Measurements from ENCODE around the gene ZNF397.
"Not testable (repeated sequence)": the region's sequence is repeated elsewhere in the genome, so short reads cannot be mapped to it uniquely, and the experiment has no call there.

Gene ZNF397
- total RNA-seq = 16.2 to 55.0 reads per million in 2 donors

DNA sequence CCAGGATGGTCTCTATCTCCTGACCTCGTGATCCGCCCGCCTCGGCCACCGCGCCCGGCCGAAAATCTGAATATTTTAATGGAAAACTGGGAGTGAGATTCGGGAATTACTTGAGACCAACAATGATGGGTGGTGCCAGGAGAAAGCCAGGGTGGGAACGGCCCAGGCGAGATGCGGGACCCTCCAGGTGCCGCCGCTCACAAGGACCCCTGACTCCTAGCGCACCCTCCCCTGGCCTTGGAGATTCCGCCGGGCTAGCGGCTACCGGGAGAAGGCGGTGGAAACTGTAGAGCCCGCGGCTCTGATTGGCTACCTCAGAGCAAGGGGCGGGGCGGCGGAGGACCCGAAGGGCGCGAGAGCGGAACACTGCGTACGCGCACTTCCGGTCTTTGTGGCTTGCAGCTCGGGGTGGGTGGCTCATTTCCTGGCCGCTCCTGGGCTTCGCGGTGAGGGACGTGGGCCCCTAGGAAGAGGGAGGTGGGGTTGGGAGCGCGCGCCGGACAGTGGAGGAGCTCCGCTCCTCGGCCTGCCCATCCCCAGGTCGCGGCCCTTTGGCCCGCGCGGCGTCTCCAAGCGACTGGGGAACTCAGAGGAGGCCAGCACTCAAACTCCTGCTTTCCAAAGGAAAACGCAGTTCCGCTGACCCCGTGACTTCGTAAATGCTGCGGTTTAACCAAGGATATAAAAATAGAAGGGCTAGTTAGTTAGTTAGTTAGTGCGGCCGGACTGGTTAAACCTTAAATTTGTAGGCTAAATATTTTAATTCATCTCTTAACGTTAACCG is at the start of gene ZNF397:
TSS of gene ZNF397 (plus strand) at position 371 of the 784 bp plus-strand sequence. CDS start 1,437 bp downstream, outside the sequence.
- peak; percentile 94 for DNase-seq

DNA sequence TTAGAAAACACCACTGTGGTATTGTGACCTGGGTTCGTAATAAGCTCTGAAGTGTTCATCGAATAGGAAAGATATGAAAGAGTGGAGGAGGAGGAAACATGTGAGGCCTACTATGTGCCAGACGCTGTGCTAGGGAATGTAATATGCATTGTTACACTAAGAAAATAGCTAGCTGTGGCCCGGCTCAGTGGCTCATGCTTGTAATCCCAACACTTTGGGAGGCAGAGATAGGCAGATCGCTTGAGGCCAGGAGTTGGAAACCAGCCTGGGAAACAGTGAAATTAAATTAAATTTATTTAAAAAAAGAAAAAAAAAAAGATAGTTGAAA is 49.2 kb upstream of the ZNF397 start:
- DNase-seq = no peak

- no peak for DNase-seq
Observed at GRCh38 chr18:35192415-35192814, 48.4 kb upstream of the ZNF397 start.

DNA sequence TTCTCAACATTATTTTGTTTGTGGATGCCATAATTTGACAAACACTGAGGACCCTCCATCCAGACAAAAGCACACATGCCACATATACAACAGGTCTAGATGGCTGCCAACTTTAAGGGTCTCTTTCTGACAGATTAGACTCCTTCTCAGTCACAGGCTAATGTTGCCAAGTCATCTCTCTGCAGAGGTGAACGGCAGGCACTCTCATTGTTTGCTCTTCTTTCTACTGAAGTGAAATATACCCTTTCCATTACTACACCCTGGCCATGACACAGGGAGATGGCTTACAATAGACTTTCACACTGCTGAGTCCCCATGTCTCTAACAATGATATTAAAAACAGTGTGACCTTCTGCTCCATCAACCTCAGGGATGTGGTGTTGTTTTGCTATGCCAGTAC is 47.5 kb upstream of the ZNF397 start:
- DNase-seq = no peak

GRCh38 chr18:35197296-35197695 is 43.5 kb upstream of the ZNF397 start:
- no peak for DNase-seq

GRCh38 chr18:35201256-35201931 is 39.4 kb upstream of the ZNF397 start:
- DNase-seq = no peak

GRCh38 chr18:35203067-35203466 is 37.8 kb upstream of the ZNF397 start:
- no peak for DNase-seq

DNA sequence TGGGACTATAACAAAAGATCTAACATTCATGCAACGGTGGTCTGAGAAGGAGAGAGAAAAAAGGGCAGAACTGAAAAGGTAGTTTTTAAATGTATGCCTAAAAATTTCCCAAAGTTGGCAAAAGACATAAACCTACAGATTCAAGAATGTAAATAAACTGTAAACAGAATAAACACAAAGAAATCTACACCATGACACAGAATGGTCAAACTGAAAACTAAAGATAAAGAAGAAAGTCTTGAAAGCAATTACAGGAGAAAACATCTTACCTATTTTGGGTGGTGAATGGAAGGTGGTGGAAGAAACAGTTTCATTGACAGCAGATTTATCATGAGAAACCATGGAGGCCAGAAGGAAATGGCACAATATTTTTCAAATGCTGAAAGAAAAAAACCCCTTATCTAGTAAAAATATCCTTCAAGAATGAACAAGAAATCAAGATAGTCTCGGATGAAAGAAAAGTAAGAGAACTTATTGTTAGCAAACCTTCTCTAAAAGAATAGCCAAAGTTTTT is 35.6 kb upstream of the ZNF397 start:
- no peak for DNase-seq

DNA sequence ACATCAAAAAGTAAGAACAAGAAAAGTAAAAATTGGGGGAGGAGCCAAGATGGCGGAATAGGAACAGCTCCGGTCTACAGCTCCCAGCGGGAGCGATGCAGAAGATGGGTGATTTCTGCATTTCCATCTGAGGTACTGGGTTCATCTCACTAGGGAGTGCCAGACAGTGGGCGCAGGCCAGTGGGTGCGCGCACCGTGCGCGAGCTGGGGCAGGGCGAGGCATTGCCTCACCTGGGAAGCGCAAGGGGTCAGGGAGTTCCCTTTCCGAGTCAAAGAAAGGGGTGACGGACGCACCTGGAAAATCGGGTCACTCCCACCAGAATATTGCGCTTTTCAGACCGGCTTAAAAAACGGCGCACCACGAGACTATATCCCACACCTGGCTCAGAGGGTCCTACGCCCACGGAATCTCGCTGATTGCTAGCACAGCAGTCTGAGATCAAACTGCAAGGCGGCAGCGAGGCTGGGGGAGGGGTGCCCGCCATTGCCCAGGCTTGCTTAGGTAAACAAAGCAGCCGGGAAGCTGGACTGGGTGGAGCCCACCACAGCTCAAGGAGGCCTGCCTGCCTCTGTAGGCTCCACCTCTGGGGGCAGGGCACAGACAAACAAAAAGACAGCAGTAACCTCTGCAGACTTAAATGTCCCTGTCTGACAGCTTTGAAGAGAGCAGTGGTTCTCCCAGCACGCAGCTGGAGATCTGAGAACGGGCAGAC is 34.9 kb upstream of the ZNF397 start:
- not testable (repeated sequence) for DNase-seq

DNA sequence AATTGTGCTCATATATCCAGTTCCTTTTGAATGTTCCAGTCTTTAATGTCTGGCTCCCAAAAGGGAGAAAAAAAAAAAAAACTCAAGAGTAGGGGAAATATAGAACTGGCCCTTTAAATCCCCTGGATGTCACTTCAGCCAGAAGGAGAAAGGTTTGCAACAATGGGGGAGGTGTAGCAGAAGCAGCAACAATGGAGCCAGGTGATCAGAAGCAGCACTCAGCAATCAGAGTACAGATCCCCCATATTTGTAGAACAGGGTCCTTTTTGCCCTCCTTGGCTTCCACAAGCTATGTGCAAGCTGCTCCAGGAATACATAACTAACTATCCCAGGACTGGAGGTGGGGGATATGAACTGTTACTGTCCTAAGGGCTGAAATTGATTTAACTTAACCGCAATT is 25.8 kb upstream of the ZNF397 start:
- DNase-seq = no peak

- DNase-seq = not testable (repeated sequence)
Observed at GRCh38 chr18:35216611-35217010, 24.2 kb upstream of the ZNF397 start.

DNA sequence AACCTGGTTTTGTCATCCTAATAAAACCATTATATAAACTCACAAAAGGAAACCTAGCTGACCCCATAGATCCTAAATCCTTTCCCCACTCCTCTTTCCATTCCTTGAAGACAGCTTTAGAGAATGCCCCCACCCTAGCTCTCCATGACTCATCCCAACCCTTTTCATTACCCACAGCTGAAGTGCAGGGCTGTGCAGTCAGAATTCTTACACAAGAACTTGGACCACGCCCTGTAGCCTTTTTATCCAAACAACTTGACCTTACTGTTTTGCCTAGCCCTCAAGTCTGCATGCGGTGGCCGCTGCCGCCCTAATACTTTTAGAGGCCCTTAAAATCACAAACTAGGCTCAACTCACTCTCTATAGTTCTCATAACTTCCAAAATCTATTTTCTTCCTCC is 21.5 kb upstream of the ZNF397 start:
- not testable (repeated sequence) for DNase-seq

DNA sequence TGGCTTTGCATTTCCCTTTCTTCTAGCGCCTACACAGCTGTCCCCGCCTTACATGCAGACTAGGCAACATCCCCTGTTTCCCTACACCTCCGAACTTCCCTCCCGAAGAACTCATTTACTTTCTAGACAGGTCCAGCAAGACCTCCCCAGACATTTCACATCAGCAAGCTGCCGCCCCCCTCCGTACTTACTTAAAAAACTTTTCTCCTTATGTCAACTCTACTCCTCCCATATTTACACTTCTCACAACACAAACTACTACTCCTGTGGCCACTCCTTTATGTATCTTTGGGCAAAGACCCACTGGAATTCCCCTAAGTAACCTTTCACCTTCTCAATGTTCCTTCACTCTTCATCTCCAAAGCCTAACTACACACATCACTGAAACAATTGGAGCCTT is 20.4 kb upstream of the ZNF397 start:
- no peak for DNase-seq

GRCh38 chr18:35223797-35224196 is 17.0 kb upstream of the ZNF397 start:
- DNase-seq = no peak

GRCh38 chr18:35227254-35227653 is 13.6 kb upstream of the ZNF397 start:
- DNase-seq = no peak

DNA sequence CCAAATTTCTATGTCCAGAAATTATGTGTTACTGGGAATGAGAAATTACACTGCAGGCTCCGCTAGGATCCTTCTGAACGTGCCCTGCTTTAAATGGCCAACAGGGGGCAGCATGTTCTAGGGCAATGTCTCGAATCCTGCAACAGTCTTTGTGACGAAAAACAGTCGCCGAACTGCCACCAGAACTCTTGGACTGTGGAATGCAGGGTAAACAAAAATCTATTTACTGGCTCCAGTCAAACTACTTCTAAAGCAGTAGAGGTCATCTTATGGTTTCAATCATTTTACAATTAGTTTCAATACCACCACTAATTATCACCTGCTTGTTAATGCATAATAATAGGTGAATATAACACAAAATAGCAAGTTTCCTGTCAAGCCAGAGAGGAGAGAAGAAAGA is 9.8 kb upstream of the ZNF397 start:
- DNase-seq = peak; percentile 70

DNA sequence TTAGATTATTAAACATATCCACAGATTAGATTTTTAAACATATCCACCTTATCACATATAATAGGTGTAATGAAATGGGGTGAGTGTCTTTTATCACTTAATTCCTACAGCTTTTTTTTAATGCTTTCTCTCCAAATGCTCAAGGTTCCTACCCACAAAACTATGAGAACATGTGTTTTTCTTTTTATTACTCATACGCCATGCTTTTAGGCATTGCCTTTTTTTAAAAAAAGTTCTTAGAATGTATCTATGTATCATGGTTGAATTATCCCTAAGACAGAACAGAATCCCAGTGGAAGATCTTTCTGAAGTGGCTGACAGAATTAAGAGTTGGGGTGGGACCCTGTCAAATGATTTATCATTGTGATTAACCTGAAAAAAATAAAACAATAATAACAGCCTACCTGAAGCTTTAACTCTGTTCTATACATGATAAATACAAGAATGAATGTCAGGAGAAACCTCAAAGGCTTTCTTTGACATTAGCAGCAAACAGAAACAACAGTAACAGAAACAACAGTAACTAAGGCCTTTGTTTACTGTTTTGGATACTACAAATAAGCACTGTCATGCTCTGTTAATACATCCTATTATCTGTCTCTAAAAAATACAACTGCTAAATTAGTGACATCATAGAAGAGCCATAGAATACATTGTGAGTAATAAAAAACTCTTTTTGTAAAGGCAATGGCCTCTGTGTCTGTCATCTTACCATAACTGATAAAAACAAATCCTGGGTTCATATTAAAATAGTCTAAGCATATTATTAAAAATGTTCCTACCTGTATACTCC is 4.1 kb upstream of the ZNF397 start:
- DNase-seq = no peak

DNA sequence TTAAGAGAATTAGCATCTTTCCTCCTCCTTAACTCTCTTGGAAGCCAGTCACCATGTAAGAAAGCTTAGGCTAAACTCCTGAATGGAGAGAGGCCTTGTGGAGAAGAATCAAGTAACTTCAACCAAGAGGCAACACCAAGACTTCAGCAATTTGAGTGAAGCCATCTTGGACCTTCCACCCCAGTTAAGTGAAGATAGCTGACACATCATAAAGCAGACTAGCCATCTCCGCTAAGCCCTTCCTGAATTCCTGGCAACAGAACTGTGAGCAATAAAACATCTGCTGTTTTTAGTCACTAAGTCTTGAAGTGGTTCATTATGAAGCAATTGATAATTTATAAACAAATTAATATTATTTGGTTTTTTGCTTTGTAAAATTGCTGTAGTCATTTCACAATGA is 1.5 kb upstream of the ZNF397 start:
- DNase-seq = no peak

GRCh38 chr18:35241448-35241804 is 592 bp downstream of the ZNF397 start:
- DNase-seq = no peak

DNA sequence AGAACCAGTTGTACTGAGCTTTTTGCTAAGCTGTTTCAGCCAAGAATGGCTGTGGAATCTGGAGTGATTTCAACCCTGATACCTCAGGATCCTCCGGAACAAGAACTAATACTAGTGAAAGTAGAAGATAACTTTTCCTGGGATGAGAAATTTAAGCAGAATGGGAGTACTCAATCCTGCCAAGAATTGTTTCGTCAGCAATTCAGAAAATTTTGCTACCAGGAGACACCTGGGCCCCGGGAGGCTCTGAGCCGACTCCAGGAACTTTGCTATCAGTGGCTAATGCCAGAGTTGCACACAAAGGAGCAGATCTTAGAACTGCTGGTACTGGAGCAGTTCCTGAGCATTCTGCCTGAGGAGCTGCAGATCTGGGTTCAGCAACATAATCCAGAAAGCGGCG is 1.6 kb downstream of the ZNF397 start:
- no peak for DNase-seq

DNA sequence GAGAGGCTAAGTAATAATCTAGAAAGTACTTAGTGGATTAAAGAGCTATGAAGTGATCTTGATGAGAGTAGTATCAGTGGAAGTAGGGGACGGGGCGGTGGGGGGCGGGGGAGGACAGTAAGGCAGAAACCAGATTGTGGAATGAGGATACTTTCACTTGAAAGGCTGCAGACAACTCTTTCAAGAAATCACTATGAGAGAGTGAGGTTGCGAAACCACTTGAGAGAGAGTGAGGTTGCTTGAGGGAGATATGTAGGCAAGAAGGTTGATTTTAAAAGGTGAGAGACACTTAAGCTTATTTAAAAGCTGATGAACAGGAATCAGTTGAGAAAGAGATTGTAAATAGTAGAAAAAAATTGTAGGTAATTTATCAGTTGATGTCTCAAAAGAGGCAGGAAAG is 3.8 kb downstream of the ZNF397 start:
- DNase-seq = no peak

- DNase-seq = no peak
Observed at GRCh38 chr18:35245719-35246317, 5.0 kb downstream of the ZNF397 start.

Measured in T-helper 9 cell (primary cell).